ENCODE data around the gene SASH1.

DNA sequence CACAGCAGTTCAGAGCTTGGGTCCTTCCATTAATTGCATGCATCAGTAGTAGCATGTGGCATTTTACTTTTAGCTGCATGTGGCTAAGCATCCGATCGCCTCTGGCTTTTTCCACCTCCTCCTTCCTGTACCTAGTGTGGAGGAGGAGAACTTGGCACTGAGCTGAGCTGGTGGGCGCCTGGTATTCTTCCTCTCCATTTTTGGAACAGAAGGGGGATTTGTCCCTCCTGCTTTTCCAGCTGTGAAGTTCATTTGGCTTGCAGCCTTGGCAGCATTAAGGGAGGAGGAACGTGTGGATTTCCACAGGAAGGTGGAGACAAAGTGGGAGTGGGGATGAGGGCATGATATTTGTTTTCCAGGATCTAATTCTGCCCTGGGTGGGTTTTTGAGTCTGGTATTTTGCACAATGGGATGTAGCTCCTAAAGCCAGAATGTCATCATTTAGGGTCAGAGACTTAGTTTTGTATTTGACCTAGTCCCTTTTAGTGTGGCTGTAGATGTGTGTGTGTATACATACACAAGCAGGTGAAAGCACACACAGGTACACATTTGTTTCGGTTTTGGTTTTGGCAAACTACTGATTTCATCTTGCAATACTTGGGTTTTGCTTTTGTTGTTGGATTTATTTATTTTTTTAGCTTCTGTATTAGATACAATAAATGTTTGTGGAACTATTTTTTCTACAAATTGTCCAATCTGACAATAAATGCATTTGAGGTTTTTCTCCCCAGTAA lies 90.0 kb downstream of the SASH1 start:
- no peak for TF ChIP-seq SIN3A (IDR thresholded peaks at IDR 0.05; ENCODE audit: borderline replicate concordance in 2 of 2, control insufficient read depth in 1 of 2, low read depth in 2 of 2, low read length in 2 of 2)
- TF ChIP-seq CREB1 (IDR thresholded peaks at IDR 0.05), result no peak
- TF ChIP-seq CREB1 (CRISPR knock-in tag; IDR thresholded peaks at IDR 0.05), result no peak
- no peak for TF ChIP-seq FOXJ2 (tag; IDR thresholded peaks at IDR 0.05)
- no peak for TF ChIP-seq JUNB (CRISPR knock-in tag; conservative IDR thresholded peaks at IDR 0.05)
- no peak for TF ChIP-seq E2F4 (CRISPR knock-in tag; IDR thresholded peaks at IDR 0.05; ENCODE audit: low read depth)
- TF ChIP-seq ZNF175 (CRISPR knock-in tag; IDR thresholded peaks at IDR 0.05; ENCODE audit: low read depth), result no peak
